H9 (cell line): Measurements from ENCODE around the gene CADM1. TPM values are rescaled to one million over a fixed set of nuclear protein-coding genes. Genes with fewer than 3 reads are reported as not detected.

ENCODE experiments used
- DNase-seq: peaks from one replicate; pipeline ENCODE4 v3.0.0-alpha.2; 2017
- H2AFZ ChIP-seq: one replicate; pipeline ENCODE4 v1.6.1; 2013; ENCODE audit warnings: mild to moderate bottlenecking, low read length, control low read depth, moderate library complexity
- H2AK5ac ChIP-seq: 2 replicates; pipeline ENCODE4 v1.6.1; 2013; ENCODE audit warnings: low read length, control low read depth, mixed read lengths; ENCODE audit not compliant: insufficient read length
- H2BK120ac ChIP-seq: one replicate; pipeline ENCODE4 v1.6.1; 2013; ENCODE audit warnings: low read depth, mild to moderate bottlenecking, low read length, control low read depth, inconsistent platforms; ENCODE audit not compliant: poor library complexity, severe bottlenecking
- H2BK12ac ChIP-seq: 2 replicates; pipeline ENCODE4 v1.6.1; 2013; ENCODE audit warnings: low read length, control low read depth, mixed read lengths, low read depth; ENCODE audit not compliant: insufficient read length
- H2BK15ac ChIP-seq: 2 replicates; pipeline ENCODE4 v1.6.1; 2013; ENCODE audit warnings: low read depth, low read length, control low read depth
- H2BK20ac ChIP-seq: one replicate; pipeline ENCODE4 v1.6.1; 2013; ENCODE audit warnings: low read depth, mild to moderate bottlenecking, low read length, control low read depth, inconsistent platforms; ENCODE audit not compliant: poor library complexity, severe bottlenecking
- H2BK5ac ChIP-seq: 2 replicates; pipeline ENCODE4 v1.6.1; 2013; ENCODE audit warnings: low read length, control low read depth, mixed read lengths; ENCODE audit not compliant: insufficient read length
- H3K14ac ChIP-seq: 2 replicates; pipeline ENCODE4 v1.6.1; 2013; ENCODE audit warnings: low read length, control low read depth; ENCODE audit not compliant: insufficient read depth
- H3K18ac ChIP-seq: 2 replicates; pipeline ENCODE4 v1.6.1; 2013; ENCODE audit warnings: low read depth, mild to moderate bottlenecking, mixed read lengths, low read length, control low read depth; ENCODE audit not compliant: insufficient read length
- H3K23ac ChIP-seq: 2 replicates; pipeline ENCODE4 v1.6.1; 2013; ENCODE audit warnings: low read length, control low read depth, mixed read lengths, low read depth; ENCODE audit not compliant: insufficient read length
- H3K23me2 ChIP-seq: 2 replicates; pipeline ENCODE4 v1.6.1; 2013; ENCODE audit warnings: low read depth, mild to moderate bottlenecking, mixed read lengths, low read length, control low read depth; ENCODE audit not compliant: insufficient read length, poor library complexity, severe bottlenecking
- H3K27ac ChIP-seq: 2 replicates; pipeline ENCODE4 v1.5.1; 2013; ENCODE audit warnings: low read length, control low read depth, mixed read lengths, low read depth; ENCODE audit not compliant: insufficient read length
- H3K27me3 ChIP-seq: 2 replicates; pipeline ENCODE4 v1.6.1; 2013; ENCODE audit warnings: low read length, control low read depth, inconsistent platforms; ENCODE audit not compliant: insufficient read depth
- H3K4ac ChIP-seq: 2 replicates; pipeline ENCODE4 v1.6.1; 2013; ENCODE audit warnings: low read depth, mild to moderate bottlenecking, control low read depth, inconsistent platforms, low read length, moderate library complexity
- H3K4me1 ChIP-seq: 2 replicates; pipeline ENCODE4 v1.6.1; 2013; ENCODE audit warnings: low read length, control low read depth, inconsistent platforms; ENCODE audit not compliant: insufficient read depth
- H3K4me2 ChIP-seq: 2 replicates; pipeline ENCODE4 v1.6.1; 2013; ENCODE audit warnings: low read length, control low read depth, mixed read lengths; ENCODE audit not compliant: insufficient read length, insufficient read depth
- H3K56ac ChIP-seq: 2 replicates; pipeline ENCODE4 v1.6.1; 2013; ENCODE audit warnings: low read depth, mild to moderate bottlenecking, mixed read lengths, low read length, control low read depth; ENCODE audit not compliant: insufficient read length
- H3K79me1 ChIP-seq: 2 replicates; pipeline ENCODE4 v1.6.1; 2013; ENCODE audit warnings: low read depth, mild to moderate bottlenecking, moderate library complexity, low read length, control low read depth, inconsistent platforms; ENCODE audit not compliant: insufficient read depth, poor library complexity, severe bottlenecking
- H3K79me2 ChIP-seq: 2 replicates; pipeline ENCODE4 v1.6.1; 2013; ENCODE audit warnings: low read length, control low read depth, inconsistent platforms; ENCODE audit not compliant: insufficient read depth
- H3K9ac ChIP-seq: 2 replicates; pipeline ENCODE4 v1.6.1; 2013; ENCODE audit warnings: low read length, control low read depth, mixed read lengths; ENCODE audit not compliant: insufficient read length; ENCODE audit errors: extremely low read depth
- H3K9me3 ChIP-seq: one replicate; pipeline ENCODE4 v1.6.1; 2013; ENCODE audit warnings: low read depth, low read length, inconsistent platforms; ENCODE audit not compliant: control insufficient read depth
- H3T11ph ChIP-seq: one replicate; pipeline ENCODE4 v1.6.1; 2013; ENCODE audit warnings: mild to moderate bottlenecking, low read length, control low read depth, inconsistent platforms
- H4K20me1 ChIP-seq: one replicate; pipeline ENCODE4 v1.6.1; 2013; ENCODE audit not compliant: control insufficient read depth, insufficient read length, insufficient read depth
- H4K5ac ChIP-seq: 2 replicates; pipeline ENCODE4 v1.6.1; 2013; ENCODE audit warnings: low read depth, mild to moderate bottlenecking, mixed read lengths, low read length, control low read depth; ENCODE audit not compliant: insufficient read length
- H4K8ac ChIP-seq: replicated peaks from 2 replicates; pipeline ENCODE4 v1.6.1; 2013; ENCODE audit warnings: low read length, control low read depth, mixed read lengths, low read depth; ENCODE audit not compliant: insufficient read length
- H4K91ac ChIP-seq: 2 replicates; pipeline ENCODE4 v1.6.1; 2013; ENCODE audit warnings: low read depth, mild to moderate bottlenecking, moderate library complexity, mixed read lengths, low read length, control low read depth; ENCODE audit not compliant: insufficient read length
- H3K27ac Mint-ChIP-seq, 3 experiments: 2 replicates in 2 of 3; 3 replicates in 1 of 3; pipeline ENCODE4 v1.8.0; 2020 to 2021; ENCODE audit warnings: mixed read lengths in 3 of 3, mild to moderate bottlenecking in 1 of 3, moderate library complexity in 1 of 3
- H3K27me3 Mint-ChIP-seq: 2 replicates; pipeline ENCODE4 v1.8.0; 2021; ENCODE audit warnings: low read depth, mild to moderate bottlenecking, moderate library complexity, mixed read lengths
- H3K36me3 Mint-ChIP-seq, 3 experiments: 2 replicates in 2 of 3; 3 replicates in 1 of 3; pipeline ENCODE4 v1.8.0; 2020 to 2021; ENCODE audit warnings: low read depth in 3 of 3, mixed read lengths in 3 of 3; ENCODE audit not compliant: insufficient read depth in 1 of 3
- H3K4me1 Mint-ChIP-seq, 2 experiments: 2 replicates each; pipeline ENCODE4 v1.8.0; 2020; ENCODE audit warnings: mixed read lengths in 2 of 2
- H3K4me3 Mint-ChIP-seq, 2 experiments: 2 replicates in 1 of 2; 3 replicates in 1 of 2; pipeline ENCODE4 v1.8.0; 2020 to 2021; ENCODE audit warnings: mild to moderate bottlenecking in 2 of 2, mixed read lengths in 2 of 2, moderate library complexity in 1 of 2
- H3K9me3 Mint-ChIP-seq, 2 experiments: 2 replicates in 1 of 2; 3 replicates in 1 of 2; pipeline ENCODE4 v1.8.0; 2020; ENCODE audit warnings: mild to moderate bottlenecking in 2 of 2, mixed read lengths in 2 of 2, moderate library complexity in 1 of 2
- total RNA-seq: library from RNA; stranded (reverse); gene quantifications from 2 replicates; pipeline ENCODE4 v1.2.1, GENCODE V29; 2021
- TF ChIP-seq, protein P1 (sequence below): fragments of 200-600 bp; sonication (generic); conservative IDR thresholded peaks from 3 replicates; pipeline ENCODE4 v1.8.0; 2021; ENCODE audit warnings: antibody characterized with exemption, mild to moderate bottlenecking

Gene CADM1
- total RNA-seq, 1 experiment from 2014 or later, result 11.9 TPM

DNA sequence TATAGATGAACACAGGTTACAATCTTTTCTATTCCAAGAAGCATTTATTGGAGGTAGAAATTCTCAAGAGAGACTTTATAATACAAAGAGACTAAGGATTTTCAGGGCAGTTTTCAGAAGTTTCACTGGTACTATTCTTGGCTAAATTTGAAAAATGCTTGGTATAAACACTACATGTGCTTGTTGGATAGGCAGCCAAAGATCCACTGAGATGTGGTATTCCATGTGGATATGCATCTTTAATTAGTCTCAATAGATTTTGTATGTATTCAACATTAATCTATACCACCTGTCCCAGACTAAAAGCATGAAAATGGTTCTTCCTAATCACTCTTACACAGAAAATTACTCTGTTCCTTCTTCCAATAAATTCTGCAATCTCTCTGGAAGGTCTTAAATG, 232.6 kb downstream of the CADM1 start:
- Histone ChIP-seq H3K4me1 (peaks cover 4% of the 10 kb centered on the region), H4K8ac (no peak overlapping the region), H3K4me2 (no peak overlapping the region), H2BK120ac (no peak overlapping the region), H3K14ac (no peak overlapping the region), H2BK12ac (no peak overlapping the region), H4K91ac (no peak overlapping the region), H3K18ac (no peak overlapping the region), H3K79me2 (no peaks in the 10 kb centered on the region), H3K23me2 (no peaks in the 10 kb centered on the region), H3K56ac (no peak overlapping the region), H3K23ac (no peak overlapping the region), H2AK5ac (no peak overlapping the region), H3K79me1 (no peaks in the 10 kb centered on the region), H3T11ph (no peak overlapping the region), H3K4ac (no peak overlapping the region), H3K27me3 (no peaks in the 10 kb centered on the region), H3K9ac (no peak overlapping the region), H3K27ac (no peak overlapping the region), H4K5ac (no peak overlapping the region), H2BK5ac (no peak overlapping the region), H2BK15ac (no peak overlapping the region), H2AFZ (no peak overlapping the region), H3K9me3 (no peaks in the 10 kb centered on the region), H4K20me1 (no peaks in the 10 kb centered on the region), H2BK20ac (no peak overlapping the region)
- Mint-ChIP-seq H3K9me3 (no peaks in the 10 kb centered on the region), H3K4me1 (peaks cover 5 to 11% of the 10 kb centered on the region in 2 experiments), H3K36me3 (no peaks in the 10 kb centered on the region), H3K27me3 (no peaks in the 10 kb centered on the region; the same call in 1 of the 2 replicates), H3K4me3 (no peak overlapping the region), H3K27ac (no peak overlapping the region)
- TF ChIP-seq, protein P1, sequence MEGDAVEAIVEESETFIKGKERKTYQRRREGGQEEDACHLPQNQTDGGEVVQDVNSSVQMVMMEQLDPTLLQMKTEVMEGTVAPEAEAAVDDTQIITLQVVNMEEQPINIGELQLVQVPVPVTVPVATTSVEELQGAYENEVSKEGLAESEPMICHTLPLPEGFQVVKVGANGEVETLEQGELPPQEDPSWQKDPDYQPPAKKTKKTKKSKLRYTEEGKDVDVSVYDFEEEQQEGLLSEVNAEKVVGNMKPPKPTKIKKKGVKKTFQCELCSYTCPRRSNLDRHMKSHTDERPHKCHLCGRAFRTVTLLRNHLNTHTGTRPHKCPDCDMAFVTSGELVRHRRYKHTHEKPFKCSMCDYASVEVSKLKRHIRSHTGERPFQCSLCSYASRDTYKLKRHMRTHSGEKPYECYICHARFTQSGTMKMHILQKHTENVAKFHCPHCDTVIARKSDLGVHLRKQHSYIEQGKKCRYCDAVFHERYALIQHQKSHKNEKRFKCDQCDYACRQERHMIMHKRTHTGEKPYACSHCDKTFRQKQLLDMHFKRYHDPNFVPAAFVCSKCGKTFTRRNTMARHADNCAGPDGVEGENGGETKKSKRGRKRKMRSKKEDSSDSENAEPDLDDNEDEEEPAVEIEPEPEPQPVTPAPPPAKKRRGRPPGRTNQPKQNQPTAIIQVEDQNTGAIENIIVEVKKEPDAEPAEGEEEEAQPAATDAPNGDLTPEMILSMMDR, result no peak
- DNase-seq, result no peak
